GM18873 (cell line): ENCODE measurements around the gene MPG.

ENCODE experiments used
- ATAC-seq: cut with Tn5 transposase; IDR thresholded peaks from one replicate; pipeline ENCODE4 v1.9.1; 2021; ENCODE audit warnings: mild to moderate bottlenecking, moderate library complexity, moderate number of reproducible peaks; ENCODE audit not compliant: unreplicated experiment, low FRiP score

The MPG gene

GRCh38 chr16:64914-65255, 13.1 kb upstream of the MPG start:
- ATAC-seq, result no peak

- no peak for ATAC-seq
Observed at GRCh38 chr16:65745-66144, 12.3 kb upstream of the MPG start.

- ATAC-seq, result no peak
Observed at GRCh38 chr16:66309-67182, 11.5 kb upstream of the MPG start.

GRCh38 chr16:67183-67791, 10.7 kb upstream of the MPG start:
- ATAC-seq, result no peak

- no peak for ATAC-seq
Observed at GRCh38 chr16:67884-68789, 9.9 kb upstream of the MPG start.

- no peak for ATAC-seq
Observed at GRCh38 chr16:69181-69580, 8.8 kb upstream of the MPG start.

GRCh38 chr16:71210-71539, 6.8 kb upstream of the MPG start:
- ATAC-seq, result no peak

- no peak for ATAC-seq
Observed at GRCh38 chr16:71540-72401, 6.3 kb upstream of the MPG start.

- no peak for ATAC-seq
Observed at GRCh38 chr16:72561-73548, 5.2 kb upstream of the MPG start, which contains the start of gene RHBDF1. Gene RHBDF1, minus strand, starts transcription at chr16:72631. Its CDS starts 7,616 bp downstream, at chr16:65015.

GRCh38 chr16:74051-74746, 3.8 kb upstream of the MPG start:
- no peak for ATAC-seq

GRCh38 chr16:74747-75334, 3.2 kb upstream of the MPG start:
- ATAC-seq, result no peak

GRCh38 chr16:75580-76501, 2.2 kb upstream of the MPG start:
- no peak for ATAC-seq

GRCh38 chr16:76535-77272, 1.3 kb upstream of the MPG start:
- ATAC-seq, result no peak

GRCh38 chr16:77273-77806, 685 bp upstream of the MPG start:
- no peak for ATAC-seq

GRCh38 chr16:78444-79150, 572 bp downstream of the MPG start:
- no peak for ATAC-seq
